CD4-positive, alpha-beta T cell (primary cell): ENCODE data around the gene FAM184B. TPM values are rescaled to one million over a fixed set of nuclear protein-coding genes. Genes with fewer than 3 reads are reported as not detected.

Experiments used
- ATAC-seq: fragments of 200-7000 bp; cut with Tn5 transposase; one replicate; pipeline ENCODE4 v1.10.0; 2022; ENCODE audit warnings: mild to moderate bottlenecking; ENCODE audit not compliant: poor library complexity
- CTCF ChIA-PET: fragments of 350-600 bp; sonication (Branson Sonifier 250); formaldehyde crosslinking; loops from one replicate; lab custom pipeline; 2021; ENCODE audit warnings: antibody characterized with exemption, inconsistent platforms; lab: Charles Lee
- POLR2A ChIA-PET: fragments of 350-600 bp; sonication (Branson Sonifier 250); formaldehyde crosslinking; loops from one replicate; lab custom pipeline; 2021; ENCODE audit warnings: antibody characterized with exemption, inconsistent platforms; lab: Charles Lee
- DNase-seq, 14 experiments: peaks; one replicate each; pipeline ENCODE4 v3.0.0-alpha.2; 2013 to 2020; ENCODE audit warnings: mixed read lengths in 2 of 14
- H3K27ac ChIP-seq, 2 donors: one replicate each; pipeline versions ENCODE4 v1.5.1 to v1.7.0; 2013; ENCODE audit warnings: low read length in 2 of 2, low read depth in 1 of 2, mild to moderate bottlenecking in 1 of 2
- H3K27me3 ChIP-seq, 2 experiments: 1 replicate in 1 of 2; 2 replicates in 1 of 2; pipeline versions ENCODE4 v1.6.1 to v1.7.0; 2013; ENCODE audit warnings: low read length in 2 of 2, control low read depth in 1 of 2, mild to moderate bottlenecking in 1 of 2, moderate library complexity in 1 of 2; ENCODE audit not compliant: insufficient read depth in 2 of 2, control insufficient read depth in 1 of 2
- H3K36me3 ChIP-seq: one replicate; pipeline ENCODE4 v1.6.1; 2013; ENCODE audit warnings: low read length, control low read depth; ENCODE audit not compliant: insufficient read depth
- H3K4me1 ChIP-seq: one replicate; pipeline ENCODE4 v1.6.1; 2013; ENCODE audit warnings: low read length, control low read depth; ENCODE audit not compliant: insufficient read depth
- H3K4me3 ChIP-seq: one replicate; pipeline ENCODE4 v1.5.1; 2013; ENCODE audit warnings: mild to moderate bottlenecking, low read length, moderate library complexity
- H3K9me3 ChIP-seq, 2 experiments: 1 replicate in 1 of 2; 2 replicates in 1 of 2; pipeline versions ENCODE4 v1.6.1 to v1.7.0; 2013; ENCODE audit warnings: low read length in 2 of 2, mild to moderate bottlenecking in 2 of 2, control low read depth in 1 of 2, moderate library complexity in 1 of 2; ENCODE audit not compliant: control insufficient read depth in 1 of 2, insufficient read depth in 1 of 2
- H3K27ac Mint-ChIP-seq: one replicate; pipeline ENCODE4 v1.8.0; 2020; ENCODE audit warnings: mixed read lengths
- H3K27me3 Mint-ChIP-seq: one replicate; pipeline ENCODE4 v1.8.0; 2021; ENCODE audit warnings: mixed read lengths
- H3K36me3 Mint-ChIP-seq: one replicate; pipeline ENCODE4 v1.8.0; 2021; ENCODE audit warnings: low read depth, mixed read lengths
- H3K4me1 Mint-ChIP-seq: one replicate; pipeline ENCODE4 v1.8.0; 2021; ENCODE audit warnings: low read depth, mixed read lengths
- H3K4me3 Mint-ChIP-seq: one replicate; pipeline ENCODE4 v1.8.0; 2020; ENCODE audit warnings: mild to moderate bottlenecking, mixed read lengths
- H3K9me3 Mint-ChIP-seq: one replicate; pipeline ENCODE4 v1.8.0; 2020; ENCODE audit warnings: mixed read lengths
- CTCF ChIP-seq: fragments of 200-600 bp; IDR thresholded peaks from one replicate; pipeline ENCODE4 v1.8.0; 2022; ENCODE audit warnings: antibody characterized with exemption, mild to moderate bottlenecking
- intact Hi-C, 2 experiments: fragments of 100-400 bp; cut with DNase I in 1 of 2; cut with micrococcal nuclease in 1 of 2; formaldehyde crosslinking; loops; one replicate each; pipeline versions ENCODE4 v1.15.1 to v1.9.0; 2023 to 2025; cut with DNase I, micrococcal nuclease
- polyA plus RNA-seq, 2 donors: library from polyadenylated mRNA; unstranded; fragments of 120-200 nt; gene quantifications; one replicate each; pipeline ENCODE4 v1.2.1, GENCODE V29; 2013
- total RNA-seq, 174 experiments: library from RNA in 2 of 174; stranded (reverse) in 2 of 174; gene quantifications; one replicate each; pipeline ENCODE4 v1.2.3 and lab custom pipeline; 2021 to 2026

FAM184B gene
- total RNA-seq: not detected
- not detected for polyA plus RNA-seq (2013, experiment 1 of 2)
- 0.05 TPM for polyA plus RNA-seq (2013, experiment 2 of 2)
- total RNA-seq (lab: John Stamatoyannopoulos, UW): 0 to 0.54 (median 0.06) reads per million in 172 experiments

GRCh38 chr4:17781300-17782287 is at the start of gene FAM184B:
Gene FAM184B, minus strand, starts transcription at chr4:17781621. Its CDS starts 322 bp downstream, at chr4:17781299.
- H3K27me3 ChIP-seq: peaks cover 26 to 42% of the 10 kb centered on the region in 2 experiments
- Mint-ChIP-seq H3K27me3 (peaks cover 48% of the 10 kb centered on the region), H3K4me3 (no peak within 1 kb of the TSS), H3K36me3 (no peaks in the 10 kb centered on the region), H3K4me1 (peaks cover 16% of the 10 kb centered on the region), H3K27ac (no peak within 1 kb of the TSS), H3K9me3 (no peaks in the 10 kb centered on the region)
- ATAC-seq (no peak), DNase-seq (no peak)
- CTCF ChIA-PET: no interaction called here
- H3K36me3 ChIP-seq: no peaks in the 10 kb centered on the region
- intact Hi-C loops: no loop called here
- TF ChIP-seq CTCF: no peak
- no peak within 1 kb of the TSS for H3K4me3 ChIP-seq
- no peak within 1 kb of the TSS for H3K27ac ChIP-seq
- H3K4me1 ChIP-seq: peaks cover 18% of the 10 kb centered on the region
- POLR2A ChIA-PET: no interaction called here
- peaks cover 0 to 10% of the 10 kb centered on the region in 2 experiments for H3K9me3 ChIP-seq

DNA sequence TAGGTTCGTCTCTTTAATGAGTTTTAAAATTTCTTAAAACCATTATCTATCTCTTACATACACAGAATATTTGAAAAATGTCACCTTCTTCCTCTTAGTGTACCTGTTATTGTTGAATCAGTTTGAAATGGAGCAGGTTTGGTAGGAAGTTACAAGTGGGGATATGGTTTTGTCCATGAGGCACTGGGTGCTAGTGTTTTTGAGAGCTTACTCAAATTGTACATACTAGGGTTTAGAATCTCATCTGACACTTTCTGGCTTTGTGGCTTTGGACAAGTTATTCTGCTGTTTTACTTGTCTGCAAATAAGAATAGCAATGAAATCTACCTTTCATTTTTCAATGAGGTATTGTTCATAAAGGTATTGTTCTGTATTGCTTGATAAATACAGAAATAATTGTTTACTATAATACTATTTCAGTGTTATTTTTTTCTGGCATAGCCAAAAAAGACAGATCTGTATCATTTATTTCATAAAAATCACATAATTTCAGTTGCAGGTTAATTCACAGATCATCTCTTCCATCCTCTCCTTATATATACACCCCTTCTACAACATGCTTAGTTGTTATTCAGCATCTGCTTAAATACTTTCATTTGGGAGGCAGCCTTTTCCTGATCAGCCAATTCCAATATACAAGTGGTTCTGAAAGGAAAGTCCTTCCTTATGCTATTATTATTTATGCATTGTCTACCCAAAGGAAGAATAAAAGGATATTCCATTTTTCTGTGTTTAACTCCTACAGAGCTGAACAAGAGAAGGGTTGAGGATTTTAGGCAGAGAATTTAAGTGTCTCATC is 42.6 kb upstream of the FAM184B start:
- intact Hi-C loops: no loop called here
- no peak for DNase-seq
- Mint-ChIP-seq H3K27me3 (no peaks in the 10 kb centered on the region), H3K36me3 (no peaks in the 10 kb centered on the region), H3K9me3 (no peaks in the 10 kb centered on the region), H3K4me1 (peaks cover 9% of the 10 kb centered on the region), H3K27ac (no peak overlapping the region), H3K4me3 (no peak overlapping the region)
- Histone ChIP-seq H3K27ac (no peak overlapping the region), H3K4me3 (no peak overlapping the region), H3K9me3 (no peaks in the 10 kb centered on the region), H3K27me3 (no peaks in the 10 kb centered on the region), H3K36me3 (no peaks in the 10 kb centered on the region), H3K4me1 (no peaks in the 10 kb centered on the region)
- no peak for ATAC-seq
- ChIA-PET POLR2A (no interaction called here), CTCF (no interaction called here)
- TF ChIP-seq CTCF: no peak

DNA sequence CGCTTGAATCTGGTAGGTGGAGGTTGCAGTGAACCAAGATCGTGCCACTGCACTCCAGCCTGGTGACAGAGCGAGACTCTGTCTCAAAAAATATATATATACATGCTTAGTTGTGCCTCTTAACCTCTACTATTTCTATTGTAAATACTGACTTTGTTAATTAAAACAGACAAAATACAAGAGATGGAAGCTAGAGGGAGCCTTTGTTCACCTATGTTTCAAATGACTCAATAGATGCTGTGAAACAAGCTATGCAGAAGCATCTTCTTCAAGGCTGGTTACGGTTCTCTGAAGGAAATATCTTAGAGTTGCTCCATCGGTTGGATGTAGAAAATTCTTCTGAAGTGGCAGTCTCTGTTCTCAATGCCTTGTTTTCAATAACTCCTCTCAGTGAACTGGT is 35.6 kb upstream of the FAM184B start:
- Mint-ChIP-seq H3K9me3 (no peaks in the 10 kb centered on the region), H3K4me1 (peaks cover 6% of the 10 kb centered on the region), H3K27ac (no peak overlapping the region), H3K4me3 (no peak overlapping the region), H3K27me3 (no peaks in the 10 kb centered on the region), H3K36me3 (no peaks in the 10 kb centered on the region)
- no peaks in the 10 kb centered on the region for H3K4me1 ChIP-seq
- H3K27ac ChIP-seq: no peak overlapping the region
- H3K9me3 ChIP-seq: no peaks in the 10 kb centered on the region
- H3K36me3 ChIP-seq: no peaks in the 10 kb centered on the region
- DNase-seq (peak in 3 of 14 experiments; percentile 67 to 70 (median 67)), ATAC-seq (peak; percentile 79)
- ChIA-PET CTCF (interaction anchor here (0.7 to 1.6 kb wide), 9 partner anchors 8 to 778 kb away, joined by 3 to 8 read pairs (median 4); partner anchors contain the start of gene LCORL), POLR2A (interaction anchor here (1.0 to 1.2 kb wide), 2 partner anchors 203 to 774 kb away, joined by 3 to 4 read pairs; partner anchors contain the start of gene MED28)
- no peaks in the 10 kb centered on the region for H3K27me3 ChIP-seq
- intact Hi-C loops: loop anchor here (1.0 to 10.0 kb wide), 5 partner anchors 202 to 776 kb away; partner anchors contain the start of gene MED28 (in 1 of the 2)
- H3K4me3 ChIP-seq: no peak overlapping the region
- peak; percentile 62 for TF ChIP-seq CTCF
